ENCODE data around the gene AREL1. TPM values are rescaled to one million over a fixed set of nuclear protein-coding genes. Genes with fewer than 3 reads are reported as not detected.

The AREL1 gene
- total RNA-seq, 3 donors from 2014 or later = 17.0 to 24.3 (median 24.0) TPM

- TF ChIP-seq CTCF (IDR thresholded peaks at IDR 0.05) = no peak
- TF ChIP-seq POLR2AphosphoS5 (IDR thresholded peaks at IDR 0.05) = no peak
- no peak for TF ChIP-seq POLR2A (IDR thresholded peaks at IDR 0.05)
- H3K27me3 ChIP-seq = no peaks in the 10 kb centered on the region
- DNase-seq (ENCODE audit: low spot score in 2 of 2) = no peak
- H3K4me3 ChIP-seq = no peak overlapping the region
- no peaks in the 10 kb centered on the region for H3K4me1 ChIP-seq
- H3K36me3 ChIP-seq = no peaks in the 10 kb centered on the region
- no peaks in the 10 kb centered on the region for H3K9me3 ChIP-seq
- no peak overlapping the region for H3K27ac ChIP-seq
- intact Hi-C loops (cut with DNase I; ENCODE audit: low total_unique reads) = no loop called here
Observed at GRCh38 chr14:74670726-74671411, 42.0 kb downstream of the AREL1 start.

GRCh38 chr14:74669846-74670245 is 43.0 kb downstream of the AREL1 start:
- H3K9me3 ChIP-seq = no peaks in the 10 kb centered on the region
- no peaks in the 10 kb centered on the region for H3K4me1 ChIP-seq
- H3K27me3 ChIP-seq = no peaks in the 10 kb centered on the region
- H3K4me3 ChIP-seq = no peak overlapping the region
- no peak for DNase-seq (ENCODE audit: low spot score in 2 of 2)
- no peak overlapping the region for H3K27ac ChIP-seq
- no peak for TF ChIP-seq CTCF (IDR thresholded peaks at IDR 0.05)
- no peak for TF ChIP-seq POLR2A (IDR thresholded peaks at IDR 0.05)
- no peak for TF ChIP-seq POLR2AphosphoS5 (IDR thresholded peaks at IDR 0.05)
- no peaks in the 10 kb centered on the region for H3K36me3 ChIP-seq
- intact Hi-C loops (cut with DNase I; ENCODE audit: low total_unique reads) = no loop called here

GRCh38 chr14:74669256-74669655 is 43.6 kb downstream of the AREL1 start:
- TF ChIP-seq POLR2A (IDR thresholded peaks at IDR 0.05) (no peak), POLR2AphosphoS5 (IDR thresholded peaks at IDR 0.05) (no peak), CTCF (IDR thresholded peaks at IDR 0.05) (no peak)
- no peaks in the 10 kb centered on the region for H3K4me1 ChIP-seq
- H3K4me3 ChIP-seq = no peak overlapping the region
- intact Hi-C loops (cut with DNase I; ENCODE audit: low total_unique reads) = no loop called here
- DNase-seq (ENCODE audit: low spot score in 2 of 2) = no peak
- no peaks in the 10 kb centered on the region for H3K9me3 ChIP-seq
- no peaks in the 10 kb centered on the region for H3K36me3 ChIP-seq
- H3K27me3 ChIP-seq = no peaks in the 10 kb centered on the region
- H3K27ac ChIP-seq = no peak overlapping the region

- Histone ChIP-seq H3K36me3 (no peaks in the 10 kb centered on the region), H3K4me3 (no peak overlapping the region), H3K27ac (no peak overlapping the region), H3K27me3 (no peaks in the 10 kb centered on the region), H3K4me1 (no peaks in the 10 kb centered on the region), H3K9me3 (no peaks in the 10 kb centered on the region)
- no peak for TF ChIP-seq CTCF (IDR thresholded peaks at IDR 0.05)
- TF ChIP-seq POLR2AphosphoS5 (IDR thresholded peaks at IDR 0.05) = no peak
- TF ChIP-seq POLR2A (IDR thresholded peaks at IDR 0.05) = no peak
- DNase-seq (ENCODE audit: low spot score in 2 of 2) = no peak
- intact Hi-C loops (cut with DNase I; ENCODE audit: low total_unique reads) = no loop called here
Observed at GRCh38 chr14:74667758-74668157, 45.1 kb downstream of the AREL1 start.

GRCh38 chr14:74664717-74665116 is 48.2 kb downstream of the AREL1 start:
- Histone ChIP-seq H3K4me1 (no peaks in the 10 kb centered on the region), H3K27ac (peak overlapping the region in 1 of 2 donors; percentile 10), H3K27me3 (no peaks in the 10 kb centered on the region), H3K4me3 (no peak overlapping the region), H3K9me3 (no peaks in the 10 kb centered on the region), H3K36me3 (no peaks in the 10 kb centered on the region)
- no peak for DNase-seq (ENCODE audit: low spot score in 2 of 2)
- intact Hi-C loops (cut with DNase I; ENCODE audit: low total_unique reads) = loop anchor here (5.0 kb wide), 1 partner anchor 762 kb away; no protein-coding TSS in a partner anchor
- no peak for TF ChIP-seq CTCF (IDR thresholded peaks at IDR 0.05)
- no peak for TF ChIP-seq POLR2A (IDR thresholded peaks at IDR 0.05)
- no peak for TF ChIP-seq POLR2AphosphoS5 (IDR thresholded peaks at IDR 0.05)

Data from breast epithelium (tissue), 4 donors.